ENCODE results near the gene RAD51B.

The RAD51B gene

DNA sequence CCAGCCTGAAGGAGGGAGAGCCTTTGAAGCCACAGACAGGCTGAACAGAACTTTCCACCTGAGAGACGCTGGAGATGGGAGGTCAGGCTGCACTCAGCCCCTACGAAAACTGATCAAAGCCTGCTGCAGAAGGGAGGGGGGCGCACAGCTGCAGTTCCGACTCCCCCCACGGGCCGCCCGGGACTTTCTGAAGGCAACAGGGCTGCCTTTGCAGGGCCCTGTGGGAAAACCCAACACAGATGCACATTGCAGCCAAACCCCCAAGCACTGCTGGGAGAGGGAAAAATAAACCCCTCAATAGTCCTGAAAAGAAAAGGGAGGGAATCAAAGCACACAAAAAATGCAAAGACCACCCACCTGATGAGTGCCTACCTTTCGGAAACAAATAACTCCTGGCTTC lies 682.7 kb downstream of the RAD51B start:
- no peaks in the 10 kb centered on the region for H3K27me3 ChIP-seq (ENCODE audit: insufficient read depth, low read length, poor library complexity)
- no peak overlapping the region for H3K4me2 ChIP-seq (ENCODE audit: low read length)
- no peak overlapping the region for H3K4ac ChIP-seq (ENCODE audit: low read depth, low read length)
- WGBS (ENCODE audit: extremely low coverage, insufficient coverage, low lambda C conversion rate) = no CpG with 5 or more reads among the region's 8 CpGs
- H3K79me1 ChIP-seq (ENCODE audit: low read length) = no peaks in the 10 kb centered on the region
- H2BK5ac ChIP-seq (ENCODE audit: low read length) = no peak overlapping the region
- peaks cover 8% of the 10 kb centered on the region for H3K4me1 ChIP-seq (ENCODE audit: control insufficient read depth, low read depth, low read length)
- no peak overlapping the region for H3K56ac ChIP-seq (ENCODE audit: low read length)
- no peak overlapping the region for H2AK5ac ChIP-seq (ENCODE audit: low read length)
- no peak overlapping the region for H3K23ac ChIP-seq (ENCODE audit: low read length)
- H3K79me2 ChIP-seq (ENCODE audit: control insufficient read depth, insufficient read depth, low read length) = no peaks in the 10 kb centered on the region
- no peak overlapping the region for H3K18ac ChIP-seq (ENCODE audit: low read length)
- H2BK120ac ChIP-seq (ENCODE audit: low read depth, low read length) = no peak overlapping the region
- DNase-seq = no peak
- no peak overlapping the region for H4K5ac ChIP-seq (ENCODE audit: low read length)
- no peaks in the 10 kb centered on the region for H3K36me3 ChIP-seq (ENCODE audit: control insufficient read depth, insufficient read depth, low read length)
- no peak overlapping the region for H3K27ac ChIP-seq (ENCODE audit: low read depth, low read length)
- H2BK15ac ChIP-seq (replicated peaks; ENCODE audit: low read depth) = no peak overlapping the region
- no peak overlapping the region for H3K4me3 ChIP-seq (ENCODE audit: low read length)
- no peak overlapping the region for H3K9ac ChIP-seq (ENCODE audit: low read length)
- no peak overlapping the region for H4K8ac ChIP-seq (ENCODE audit: low read depth, low read length)

DNA sequence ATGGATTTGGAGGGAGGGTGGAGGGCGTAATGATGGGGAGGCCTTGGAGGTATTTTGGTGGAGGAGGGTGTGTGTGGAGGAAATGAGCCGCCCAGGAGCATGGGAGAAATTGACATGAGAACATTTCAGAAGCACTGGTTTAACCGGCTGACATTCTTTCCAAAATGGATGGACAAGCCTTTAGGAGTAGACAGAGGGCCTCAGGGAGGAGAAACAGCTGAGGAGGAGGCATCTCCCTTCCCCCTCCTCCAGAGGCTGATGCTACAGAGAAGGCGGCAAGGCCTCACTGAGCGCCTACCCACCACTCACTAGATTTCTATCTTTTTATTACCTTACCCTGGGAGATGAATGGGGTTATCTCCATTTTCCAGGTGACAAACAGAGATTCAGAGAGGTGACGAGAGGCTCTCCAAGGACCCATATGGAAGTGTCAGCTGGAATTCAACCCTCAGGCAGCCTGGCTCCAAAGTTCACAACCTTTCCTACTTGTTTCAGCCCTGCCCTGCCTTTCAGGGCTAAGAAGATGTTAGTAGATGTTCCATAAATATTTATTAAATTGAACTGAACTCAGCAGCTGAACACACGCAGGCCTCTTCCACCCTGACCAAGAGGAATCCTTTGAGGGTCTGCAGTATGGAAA lies 683.7 kb downstream of the RAD51B start:
- Histone ChIP-seq H3K27ac (ENCODE audit: low read depth, low read length) (no peak overlapping the region), H3K36me3 (ENCODE audit: control insufficient read depth, insufficient read depth, low read length) (no peaks in the 10 kb centered on the region), H3K4me3 (ENCODE audit: low read length) (no peak overlapping the region), H3K79me2 (ENCODE audit: control insufficient read depth, insufficient read depth, low read length) (no peaks in the 10 kb centered on the region), H3K56ac (ENCODE audit: low read length) (no peak overlapping the region), H3K4me2 (ENCODE audit: low read length) (no peak overlapping the region), H4K5ac (ENCODE audit: low read length) (no peak overlapping the region), H2BK15ac (replicated peaks; ENCODE audit: low read depth) (no peak overlapping the region), H3K4me1 (ENCODE audit: control insufficient read depth, low read depth, low read length) (peaks cover 8% of the 10 kb centered on the region), H2AK5ac (ENCODE audit: low read length) (no peak overlapping the region), H3K79me1 (ENCODE audit: low read length) (no peaks in the 10 kb centered on the region), H3K27me3 (ENCODE audit: insufficient read depth, low read length, poor library complexity) (no peaks in the 10 kb centered on the region), H3K23ac (ENCODE audit: low read length) (no peak overlapping the region), H2BK5ac (ENCODE audit: low read length) (no peak overlapping the region), H3K9ac (ENCODE audit: low read length) (no peak overlapping the region), H2BK120ac (ENCODE audit: low read depth, low read length) (no peak overlapping the region), H4K8ac (ENCODE audit: low read depth, low read length) (no peak overlapping the region), H3K18ac (ENCODE audit: low read length) (no peak overlapping the region), H3K4ac (ENCODE audit: low read depth, low read length) (no peak overlapping the region)
- WGBS (ENCODE audit: extremely low coverage, insufficient coverage, low lambda C conversion rate) = no CpG with 5 or more reads among the region's 7 CpGs
- peak; percentile 40 for DNase-seq

DNA sequence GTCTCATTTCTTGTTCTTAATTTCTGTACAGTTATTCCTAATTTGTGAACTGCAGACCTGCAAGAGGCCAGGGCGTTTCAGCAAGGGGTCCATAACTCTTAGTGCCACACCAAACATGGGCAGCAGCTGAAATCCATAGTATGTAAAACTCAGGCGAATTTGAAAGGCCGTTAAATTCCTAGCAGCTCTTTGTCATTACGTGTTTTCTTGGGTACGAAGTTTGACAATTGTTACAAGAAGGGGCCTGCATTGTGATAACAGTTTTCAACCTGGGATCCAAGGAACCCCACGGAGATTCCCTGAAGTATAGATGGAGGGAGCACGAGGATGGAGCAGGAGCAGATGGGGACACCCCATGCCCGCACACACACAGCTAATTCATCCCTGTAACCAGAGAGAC lies 685.3 kb downstream of the RAD51B start:
- no peak overlapping the region for H3K18ac ChIP-seq (ENCODE audit: low read length)
- H3K79me2 ChIP-seq (ENCODE audit: control insufficient read depth, insufficient read depth, low read length) = no peaks in the 10 kb centered on the region
- no peak overlapping the region for H4K8ac ChIP-seq (ENCODE audit: low read depth, low read length)
- H3K4ac ChIP-seq (ENCODE audit: low read depth, low read length) = no peak overlapping the region
- H2BK5ac ChIP-seq (ENCODE audit: low read length) = no peak overlapping the region
- no peak overlapping the region for H3K4me3 ChIP-seq (ENCODE audit: low read length)
- H3K4me2 ChIP-seq (ENCODE audit: low read length) = no peak overlapping the region
- no peak overlapping the region for H3K27ac ChIP-seq (ENCODE audit: low read depth, low read length)
- H3K9ac ChIP-seq (ENCODE audit: low read length) = no peak overlapping the region
- no peak overlapping the region for H2BK120ac ChIP-seq (ENCODE audit: low read depth, low read length)
- H3K4me1 ChIP-seq (ENCODE audit: control insufficient read depth, low read depth, low read length) = peaks cover 6% of the 10 kb centered on the region
- H2BK15ac ChIP-seq (replicated peaks; ENCODE audit: low read depth) = no peak overlapping the region
- H3K36me3 ChIP-seq (ENCODE audit: control insufficient read depth, insufficient read depth, low read length) = no peaks in the 10 kb centered on the region
- WGBS (ENCODE audit: extremely low coverage, insufficient coverage, low lambda C conversion rate) = no CpG with 5 or more reads among the region's 8 CpGs
- H3K56ac ChIP-seq (ENCODE audit: low read length) = no peak overlapping the region
- no peak overlapping the region for H2AK5ac ChIP-seq (ENCODE audit: low read length)
- H3K27me3 ChIP-seq (ENCODE audit: insufficient read depth, low read length, poor library complexity) = no peaks in the 10 kb centered on the region
- no peaks in the 10 kb centered on the region for H3K79me1 ChIP-seq (ENCODE audit: low read length)
- DNase-seq = peak; percentile 67
- H4K5ac ChIP-seq (ENCODE audit: low read length) = no peak overlapping the region
- no peak overlapping the region for H3K23ac ChIP-seq (ENCODE audit: low read length)

DNA sequence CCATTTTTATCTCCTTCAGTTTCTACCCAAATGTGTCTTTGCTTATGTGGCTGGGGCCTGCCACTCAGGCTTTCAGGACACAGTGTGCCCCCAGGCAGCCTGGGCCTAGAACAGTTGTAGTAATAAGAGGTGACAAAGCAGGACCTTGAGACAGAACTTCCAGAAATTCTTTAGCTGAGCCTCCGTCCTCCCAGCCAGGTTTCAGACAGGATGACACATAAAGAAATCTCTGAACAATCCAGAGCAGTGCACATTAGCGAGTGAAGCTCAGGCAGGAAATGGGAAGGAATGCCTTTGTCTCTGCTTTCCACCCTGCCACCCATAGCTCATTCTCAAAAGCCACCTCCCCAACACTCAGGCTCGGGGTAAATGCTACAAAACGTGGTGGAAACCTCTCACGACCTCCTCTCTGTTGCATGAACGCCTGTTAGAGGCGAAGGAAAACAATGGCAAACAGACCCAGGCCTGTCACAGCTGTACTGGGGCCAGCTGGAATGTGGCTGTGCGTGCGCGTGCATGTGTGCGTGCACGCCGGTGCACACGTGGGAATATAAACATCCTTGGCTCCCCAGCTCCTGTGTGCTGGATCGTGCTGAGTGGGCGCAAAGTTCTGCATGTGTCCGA lies 686.6 kb downstream of the RAD51B start:
- peak overlapping the region; percentile 1 for H3K56ac ChIP-seq (ENCODE audit: low read length)
- no CpG with 5 or more reads among the region's 17 CpGs for WGBS (ENCODE audit: extremely low coverage, insufficient coverage, low lambda C conversion rate)

DNA sequence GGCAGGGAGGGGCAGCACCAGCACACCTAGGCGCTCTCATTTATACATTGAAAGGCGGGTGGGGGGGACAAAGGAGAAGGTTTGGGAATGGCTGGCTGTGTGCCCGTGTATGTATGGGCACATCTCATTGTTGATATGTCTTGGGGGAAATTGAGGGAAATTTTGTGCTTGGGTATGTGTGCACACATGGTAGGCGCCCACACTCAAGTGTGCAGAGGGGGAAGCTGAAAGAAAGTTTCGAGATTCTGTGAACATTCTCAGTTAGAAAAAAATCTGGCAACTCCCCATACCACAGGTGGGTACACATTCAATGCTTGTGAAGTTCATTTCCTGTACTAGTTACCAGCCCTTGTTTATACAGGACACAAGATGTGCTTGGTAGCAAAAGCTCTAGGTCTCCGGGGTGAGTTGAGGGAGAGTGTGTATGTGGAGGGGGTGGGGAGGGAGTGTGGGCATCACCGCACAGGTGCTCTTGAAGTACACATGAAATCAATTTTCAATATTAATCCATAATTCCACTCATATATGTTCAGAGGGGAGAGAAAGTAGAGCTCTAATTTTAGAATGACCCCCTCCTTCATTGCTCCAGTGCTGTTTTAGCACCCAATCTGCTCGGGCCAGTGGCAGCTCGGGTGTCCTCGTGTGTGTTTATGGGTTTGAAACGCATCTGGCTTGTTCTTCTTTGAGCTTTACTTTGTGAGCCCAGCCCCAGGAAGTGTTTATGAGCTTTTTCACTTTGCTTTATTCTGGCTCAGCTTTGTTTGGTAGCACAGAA lies 687.3 kb downstream of the RAD51B start:
- H3K18ac ChIP-seq (ENCODE audit: low read length) = no peak overlapping the region
- H3K36me3 ChIP-seq (ENCODE audit: control insufficient read depth, insufficient read depth, low read length) = no peaks in the 10 kb centered on the region
- no peaks in the 10 kb centered on the region for H3K79me1 ChIP-seq (ENCODE audit: low read length)
- no peak overlapping the region for H3K27ac ChIP-seq (ENCODE audit: low read depth, low read length)
- H3K4ac ChIP-seq (ENCODE audit: low read depth, low read length) = no peak overlapping the region
- WGBS (ENCODE audit: extremely low coverage, insufficient coverage, low lambda C conversion rate) = no CpG with 5 or more reads among the region's 11 CpGs
- no peak overlapping the region for H2BK5ac ChIP-seq (ENCODE audit: low read length)
- no peak overlapping the region for H3K9ac ChIP-seq (ENCODE audit: low read length)
- no peak overlapping the region for H3K4me3 ChIP-seq (ENCODE audit: low read length)
- no peak overlapping the region for H2BK15ac ChIP-seq (replicated peaks; ENCODE audit: low read depth)
- no peak overlapping the region for H3K23ac ChIP-seq (ENCODE audit: low read length)
- H2AK5ac ChIP-seq (ENCODE audit: low read length) = no peak overlapping the region
- no peak overlapping the region for H3K56ac ChIP-seq (ENCODE audit: low read length)
- H4K8ac ChIP-seq (ENCODE audit: low read depth, low read length) = no peak overlapping the region
- peaks cover 6% of the 10 kb centered on the region for H3K4me1 ChIP-seq (ENCODE audit: control insufficient read depth, low read depth, low read length)
- no peak overlapping the region for H2BK120ac ChIP-seq (ENCODE audit: low read depth, low read length)
- H3K27me3 ChIP-seq (ENCODE audit: insufficient read depth, low read length, poor library complexity) = no peaks in the 10 kb centered on the region
- DNase-seq = no peak
- no peak overlapping the region for H4K5ac ChIP-seq (ENCODE audit: low read length)
- no peaks in the 10 kb centered on the region for H3K79me2 ChIP-seq (ENCODE audit: control insufficient read depth, insufficient read depth, low read length)
- H3K4me2 ChIP-seq (ENCODE audit: low read length) = no peak overlapping the region

More for the DNA sequence above, 686.6 kb downstream of the RAD51B start:
- no peaks in the 10 kb centered on the region for H3K79me2 ChIP-seq (ENCODE audit: control insufficient read depth, insufficient read depth, low read length)
- H3K4ac ChIP-seq (ENCODE audit: low read depth, low read length) = no peak overlapping the region
- H3K27me3 ChIP-seq (ENCODE audit: insufficient read depth, low read length, poor library complexity) = no peaks in the 10 kb centered on the region
- no peaks in the 10 kb centered on the region for H3K36me3 ChIP-seq (ENCODE audit: control insufficient read depth, insufficient read depth, low read length)
- H3K27ac ChIP-seq (ENCODE audit: low read depth, low read length) = no peak overlapping the region
- no peak overlapping the region for H4K5ac ChIP-seq (ENCODE audit: low read length)
- peak; percentile 44 for DNase-seq
- no peaks in the 10 kb centered on the region for H3K79me1 ChIP-seq (ENCODE audit: low read length)
- H2BK5ac ChIP-seq (ENCODE audit: low read length) = no peak overlapping the region
- no peak overlapping the region for H3K4me3 ChIP-seq (ENCODE audit: low read length)
- no peak overlapping the region for H3K9ac ChIP-seq (ENCODE audit: low read length)
- H2AK5ac ChIP-seq (ENCODE audit: low read length) = no peak overlapping the region
- peaks cover 6% of the 10 kb centered on the region for H3K4me1 ChIP-seq (ENCODE audit: control insufficient read depth, low read depth, low read length)
- no peak overlapping the region for H2BK15ac ChIP-seq (replicated peaks; ENCODE audit: low read depth)
- no peak overlapping the region for H4K8ac ChIP-seq (ENCODE audit: low read depth, low read length)
- no peak overlapping the region for H3K4me2 ChIP-seq (ENCODE audit: low read length)
- H3K18ac ChIP-seq (ENCODE audit: low read length) = no peak overlapping the region
- no peak overlapping the region for H2BK120ac ChIP-seq (ENCODE audit: low read depth, low read length)
- H3K23ac ChIP-seq (ENCODE audit: low read length) = no peak overlapping the region
